Keratinocyte (primary cell): ENCODE measurements around the gene SLC6A17. TPM values are rescaled to one million over a fixed set of nuclear protein-coding genes. Genes with fewer than 3 reads are reported as not detected.

Source experiments
- DNase-seq: peaks from one replicate; pipeline ENCODE4 v3.0.0-alpha.2; 2011; ENCODE audit warnings: low read depth, missing footprints, low spot score
- FAIRE-seq: peaks from 2 replicates; lab custom pipeline; 2011; peaks lifted over from hg19 to GRCh38; lab: Jason Lieb, UNC
- H2AFZ ChIP-seq: 2 replicates; pipeline ENCODE4 v1.6.0; 2012; ENCODE audit warnings: low read length, control low read depth, inconsistent platforms; ENCODE audit not compliant: control insufficient read depth
- H3K27ac ChIP-seq: 2 replicates; pipeline ENCODE4 v1.5.1; 2011; ENCODE audit warnings: low read length; ENCODE audit not compliant: control insufficient read depth, insufficient read depth
- H3K27me3 ChIP-seq: 3 replicates; pipeline ENCODE4 v1.6.0; 2011; ENCODE audit warnings: low read length; ENCODE audit not compliant: control insufficient read depth, insufficient read depth; ENCODE audit errors: extremely low read depth
- H3K36me3 ChIP-seq, 2 experiments: 2 replicates in 1 of 2; 3 replicates in 1 of 2; pipeline ENCODE4 v1.5.1; 2011; ENCODE audit warnings: low read length in 2 of 2, mild to moderate bottlenecking in 1 of 2; ENCODE audit not compliant: control insufficient read depth in 2 of 2, insufficient read depth in 2 of 2; ENCODE audit errors: extremely low read depth in 1 of 2
- H3K4me1 ChIP-seq: 3 replicates; pipeline ENCODE4 v1.5.1; 2011; ENCODE audit warnings: low read length; ENCODE audit not compliant: control insufficient read depth, insufficient read depth; ENCODE audit errors: extremely low read depth
- H3K4me2 ChIP-seq: 3 replicates; pipeline ENCODE4 v1.6.0; 2011; ENCODE audit warnings: low read depth, low read length; ENCODE audit not compliant: control insufficient read depth, insufficient read depth; ENCODE audit errors: extremely low read depth
- H3K4me3 ChIP-seq, 3 experiments: fragments of 200-600 bp in 1 of 3; sonication (generic) in 1 of 3; 2 replicates in 2 of 3; 3 replicates in 1 of 3; pipeline ENCODE4 v1.5.1; 2011 to 2016; ENCODE audit warnings: low read length in 3 of 3, mild to moderate bottlenecking in 3 of 3, control low read depth in 2 of 3, inconsistent platforms in 1 of 3, low read depth in 1 of 3, mixed read lengths in 1 of 3, mixed run types in 1 of 3, moderate library complexity in 1 of 3; ENCODE audit not compliant: control insufficient read depth in 2 of 3, insufficient read depth in 2 of 3; ENCODE audit errors: extremely low read depth in 1 of 3
- H3K79me2 ChIP-seq: 2 replicates; pipeline ENCODE4 v1.6.0; 2012; ENCODE audit warnings: low read length; ENCODE audit not compliant: control insufficient read depth, insufficient read depth
- H3K9ac ChIP-seq: 3 replicates; pipeline ENCODE4 v1.6.0; 2011; ENCODE audit warnings: low read length; ENCODE audit not compliant: control insufficient read depth, insufficient read depth; ENCODE audit errors: extremely low read depth
- H3K9me1 ChIP-seq: 3 replicates; pipeline ENCODE4 v1.6.0; 2011; ENCODE audit warnings: low read length; ENCODE audit not compliant: control insufficient read depth, insufficient read depth; ENCODE audit errors: extremely low read depth
- H3K9me3 ChIP-seq: 2 replicates; pipeline ENCODE4 v1.5.1; 2012; ENCODE audit warnings: low read depth, low read length; ENCODE audit not compliant: control insufficient read depth
- H4K20me1 ChIP-seq: 3 replicates; pipeline ENCODE4 v1.6.0; 2011; ENCODE audit warnings: low read length; ENCODE audit not compliant: control insufficient read depth, insufficient read depth; ENCODE audit errors: extremely low read depth
- EZH2 ChIP-seq: IDR thresholded peaks from one replicate; pipeline ENCODE4 v1.6.1; 2012; ENCODE audit warnings: inconsistent platforms, mild to moderate bottlenecking, low read length, moderate library complexity
- dilution Hi-C: fragments of 300-500 bp; cut with MboI; formaldehyde crosslinking; loops from one replicate; pipeline ENCODE4 v1.7.0; 2020; ENCODE audit warnings: low sequenced_read_pairs; ENCODE audit not compliant: extremely low pct_ligation_motif_present
- polyA plus RNA-seq, 5 experiments: library from polyadenylated mRNA; depleted of rRNA in 3 of 5; stranded (reverse) in 3 of 5; stranded (forward) in 1 of 5; unstranded in 1 of 5; fragments of >200 nt; gene quantifications; 1 replicate in 1 of 5; 2 replicates in 3 of 5; 3 replicates in 1 of 5; pipeline versions ENCODE4 v1.2.1 to v1.2.3, GENCODE V29; 2011 to 2012; ENCODE audit warnings: missing spikeins in 2 of 5, low read depth in 1 of 5, low replicate concordance in 1 of 5
- TF ChIP-seq, protein P1 (sequence below), 3 experiments: IDR thresholded peaks in 1 of 3; conservative IDR thresholded peaks in 1 of 3; optimal IDR thresholded peaks in 1 of 3; 2 replicates in 2 of 3; 3 replicates in 1 of 3; pipeline versions ENCODE3 to v1.5.1; 2011; ENCODE audit warnings: low read length in 3 of 3, mild to moderate bottlenecking in 3 of 3, moderate library complexity in 2 of 3, control low read depth in 1 of 3, inconsistent platforms in 1 of 3; ENCODE audit not compliant: insufficient read depth in 2 of 3; ENCODE audit errors: extremely low read depth in 1 of 3

Gene SLC6A17
- polyA plus RNA-seq, 1 donor (not counting 4 experiments of a cell fraction or from before 2014, with no cell fraction given) = 0.25 TPM

DNA sequence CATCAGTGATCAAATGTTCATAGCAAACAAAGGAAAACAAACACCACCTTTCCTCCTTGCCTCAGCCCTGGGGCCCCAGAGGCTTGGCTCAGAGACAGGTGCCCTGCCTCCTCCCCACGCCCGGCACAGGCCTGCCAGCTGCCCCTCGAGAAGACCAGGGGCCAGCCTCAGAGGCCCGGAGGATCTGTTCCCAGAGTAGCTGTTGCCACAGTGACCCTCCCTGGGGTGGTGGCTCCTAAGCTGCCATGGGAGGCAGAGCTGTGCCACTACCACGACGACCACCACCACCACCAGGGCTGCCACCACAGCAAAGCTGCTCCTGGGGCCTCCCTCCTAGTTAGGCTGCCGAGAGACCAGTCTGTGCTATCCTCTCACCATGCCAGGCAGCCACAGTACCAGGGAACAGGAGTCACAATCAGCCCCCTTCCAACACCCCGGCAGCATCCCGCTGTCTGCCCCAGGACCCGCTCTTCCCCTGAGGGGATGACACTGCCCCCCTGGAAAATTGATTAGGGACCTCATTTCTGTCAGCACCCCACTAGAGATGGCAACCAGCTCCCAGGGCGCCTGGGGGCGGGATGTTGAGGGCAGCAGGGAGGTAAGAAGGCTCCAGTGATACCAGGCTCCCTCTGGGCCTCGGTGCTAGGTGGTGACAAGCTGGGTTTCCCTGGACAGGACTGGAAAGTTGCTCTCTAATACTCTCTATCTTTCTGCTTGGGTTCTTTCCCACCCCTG lies 90.3 kb downstream of the SLC6A17 start:
- DNase-seq (no peak), FAIRE-seq (no peak)
- no peaks in the 10 kb centered on the region for H3K9me1 ChIP-seq
- H3K4me3 ChIP-seq = no peak overlapping the region
- H3K79me2 ChIP-seq = no peaks in the 10 kb centered on the region
- no peak for TF ChIP-seq EZH2
- TF ChIP-seq, protein P1, sequence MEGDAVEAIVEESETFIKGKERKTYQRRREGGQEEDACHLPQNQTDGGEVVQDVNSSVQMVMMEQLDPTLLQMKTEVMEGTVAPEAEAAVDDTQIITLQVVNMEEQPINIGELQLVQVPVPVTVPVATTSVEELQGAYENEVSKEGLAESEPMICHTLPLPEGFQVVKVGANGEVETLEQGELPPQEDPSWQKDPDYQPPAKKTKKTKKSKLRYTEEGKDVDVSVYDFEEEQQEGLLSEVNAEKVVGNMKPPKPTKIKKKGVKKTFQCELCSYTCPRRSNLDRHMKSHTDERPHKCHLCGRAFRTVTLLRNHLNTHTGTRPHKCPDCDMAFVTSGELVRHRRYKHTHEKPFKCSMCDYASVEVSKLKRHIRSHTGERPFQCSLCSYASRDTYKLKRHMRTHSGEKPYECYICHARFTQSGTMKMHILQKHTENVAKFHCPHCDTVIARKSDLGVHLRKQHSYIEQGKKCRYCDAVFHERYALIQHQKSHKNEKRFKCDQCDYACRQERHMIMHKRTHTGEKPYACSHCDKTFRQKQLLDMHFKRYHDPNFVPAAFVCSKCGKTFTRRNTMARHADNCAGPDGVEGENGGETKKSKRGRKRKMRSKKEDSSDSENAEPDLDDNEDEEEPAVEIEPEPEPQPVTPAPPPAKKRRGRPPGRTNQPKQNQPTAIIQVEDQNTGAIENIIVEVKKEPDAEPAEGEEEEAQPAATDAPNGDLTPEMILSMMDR (optimal IDR thresholded peaks at IDR 0.05 in 1 of 3, IDR thresholded peaks at IDR 0.05 in 1 of 3, conservative IDR thresholded peaks at IDR 0.05 in 1 of 3; ENCODE audit: extremely low read depth in 1 of 3, insufficient read depth in 2 of 3, low read length in 3 of 3) = no peak
- no peak overlapping the region for H3K9ac ChIP-seq
- H3K4me1 ChIP-seq = peaks cover 20% of the 10 kb centered on the region
- H2AFZ ChIP-seq = no peak overlapping the region
- no peaks in the 10 kb centered on the region for H3K27me3 ChIP-seq
- H3K36me3 ChIP-seq = no peaks in the 10 kb centered on the region
- no peak overlapping the region for H3K4me2 ChIP-seq
- no peak overlapping the region for H3K27ac ChIP-seq
- dilution Hi-C loops = no loop called here
- H3K9me3 ChIP-seq = no peaks in the 10 kb centered on the region
- H4K20me1 ChIP-seq = no peaks in the 10 kb centered on the region

- Histone ChIP-seq H4K20me1 (no peaks in the 10 kb centered on the region), H3K9ac (no peak overlapping the region), H2AFZ (no peak overlapping the region), H3K4me3 (no peak overlapping the region), H3K9me1 (no peaks in the 10 kb centered on the region), H3K4me1 (peaks cover 20% of the 10 kb centered on the region), H3K4me2 (no peak overlapping the region), H3K27ac (no peak overlapping the region), H3K27me3 (no peaks in the 10 kb centered on the region), H3K36me3 (no peaks in the 10 kb centered on the region), H3K79me2 (no peaks in the 10 kb centered on the region), H3K9me3 (no peaks in the 10 kb centered on the region)
- dilution Hi-C loops = no loop called here
- TF ChIP-seq, protein P1 (optimal IDR thresholded peaks at IDR 0.05 in 1 of 3, IDR thresholded peaks at IDR 0.05 in 1 of 3, conservative IDR thresholded peaks at IDR 0.05 in 1 of 3; ENCODE audit: extremely low read depth in 1 of 3, insufficient read depth in 2 of 3, low read length in 3 of 3) = no peak
- TF ChIP-seq EZH2 = no peak
- no peak for FAIRE-seq
- DNase-seq = no peak
These were observed 91.2 kb downstream of the SLC6A17 start for GRCh38 chr1:110241516-110241915.
